Trophoblast cell (in vitro differentiated cells and primary cell): ENCODE measurements around the gene KRT14.
"Not testable (repeated sequence)": the region's sequence is repeated elsewhere in the genome, so short reads cannot be mapped to it uniquely, and the experiment has no call there.

Experiments
- DNase-seq, 2 donors: peaks; one replicate each; pipeline ENCODE4 v3.0.0-alpha.2; 2016
- H2AFZ ChIP-seq: 2 replicates; pipeline ENCODE4 v1.6.1; 2013; ENCODE audit warnings: low read length, moderate library complexity, mild to moderate bottlenecking; ENCODE audit not compliant: insufficient read depth, poor library complexity
- H2AK5ac ChIP-seq: 2 replicates; pipeline ENCODE4 v1.6.1; 2013; ENCODE audit warnings: mild to moderate bottlenecking, low read length
- H2BK120ac ChIP-seq: 2 replicates; pipeline ENCODE4 v1.6.1; 2013; ENCODE audit warnings: low read length, mild to moderate bottlenecking, moderate library complexity; ENCODE audit not compliant: insufficient read depth, poor library complexity
- H2BK12ac ChIP-seq: 2 replicates; pipeline ENCODE4 v1.6.1; 2013; ENCODE audit warnings: mild to moderate bottlenecking, low read length, moderate library complexity
- H2BK5ac ChIP-seq: 2 replicates; pipeline ENCODE4 v1.6.1; 2013; ENCODE audit warnings: low read length, low read depth, moderate library complexity, mild to moderate bottlenecking; ENCODE audit not compliant: poor library complexity
- H3K14ac ChIP-seq: 2 replicates; pipeline ENCODE4 v1.6.1; 2013; ENCODE audit warnings: mild to moderate bottlenecking, low read length
- H3K18ac ChIP-seq: 2 replicates; pipeline ENCODE4 v1.6.1; 2013; ENCODE audit warnings: mild to moderate bottlenecking, low read length
- H3K23ac ChIP-seq: 2 replicates; pipeline ENCODE4 v1.6.1; 2013; ENCODE audit warnings: low read length
- H3K27ac ChIP-seq: 2 replicates; pipeline ENCODE4 v1.5.1; 2013; ENCODE audit warnings: low read depth, mild to moderate bottlenecking, inconsistent platforms, low read length, moderate library complexity
- H3K27me3 ChIP-seq: 2 replicates; pipeline ENCODE4 v1.6.1; 2013; ENCODE audit warnings: inconsistent platforms, mild to moderate bottlenecking, low read length, moderate library complexity; ENCODE audit not compliant: insufficient read depth
- H3K36me3 ChIP-seq, 2 experiments: 1 replicate in 1 of 2; 2 replicates in 1 of 2; pipeline ENCODE4 v1.6.1; 2013; ENCODE audit warnings: low read length in 2 of 2, mild to moderate bottlenecking in 2 of 2, moderate library complexity in 1 of 2; ENCODE audit not compliant: insufficient read depth in 2 of 2, control insufficient read depth in 1 of 2
- H3K4ac ChIP-seq: 2 replicates; pipeline ENCODE4 v1.6.1; 2013; ENCODE audit warnings: low read depth, mild to moderate bottlenecking, low read length, moderate library complexity
- H3K4me1 ChIP-seq, 2 experiments: 1 replicate in 1 of 2; 2 replicates in 1 of 2; pipeline ENCODE4 v1.6.1; 2013; ENCODE audit warnings: low read length in 2 of 2, mild to moderate bottlenecking in 2 of 2, moderate library complexity in 1 of 2; ENCODE audit not compliant: insufficient read depth in 2 of 2, control insufficient read depth in 1 of 2
- H3K4me2 ChIP-seq: 2 replicates; pipeline ENCODE4 v1.6.1; 2013; ENCODE audit warnings: inconsistent platforms, mild to moderate bottlenecking, low read length, moderate library complexity
- H3K4me3 ChIP-seq: 2 replicates; pipeline ENCODE4 v1.5.1; 2013; ENCODE audit warnings: mild to moderate bottlenecking, low read depth, low read length, inconsistent platforms
- H3K79me1 ChIP-seq: one replicate; pipeline ENCODE4 v1.6.1; 2013; ENCODE audit warnings: low read length
- H3K79me2 ChIP-seq: 2 replicates; pipeline ENCODE4 v1.6.1; 2013; ENCODE audit warnings: low read length, mild to moderate bottlenecking; ENCODE audit not compliant: control insufficient read depth, insufficient read depth, poor library complexity
- H3K9ac ChIP-seq: 2 replicates; pipeline ENCODE4 v1.6.1; 2013; ENCODE audit warnings: mild to moderate bottlenecking, low read length
- H3K9me3 ChIP-seq: 2 replicates; pipeline ENCODE4 v1.6.1; 2013; ENCODE audit warnings: low read depth, mild to moderate bottlenecking, control low read depth, inconsistent platforms, low read length; ENCODE audit not compliant: insufficient read depth
- H4K12ac ChIP-seq: 2 replicates; pipeline ENCODE4 v1.6.1; 2013; ENCODE audit warnings: low read depth, mild to moderate bottlenecking, low read length, moderate library complexity
- H4K8ac ChIP-seq: 2 replicates; pipeline ENCODE4 v1.6.1; 2013; ENCODE audit warnings: low read depth, mild to moderate bottlenecking, low read length, moderate library complexity
- H4K91ac ChIP-seq: one replicate; pipeline ENCODE4 v1.6.1; 2013; ENCODE audit warnings: low read depth, mild to moderate bottlenecking, low read length, moderate library complexity
- WGBS: extraction: QIAGEN DNeasy Blood & Tissue Kit; methylation state at CpG from one replicate; pipeline ENCODE4 v1.1.7; 2013; ENCODE audit warnings: missing lambda C conversion rate; ENCODE audit not compliant: insufficient read length, insufficient coverage; ENCODE audit errors: extremely low coverage; 5-methylcytosine and 5-hydroxymethylcytosine counted together

Gene KRT14

GRCh38 chr17:41544491-41544892 is 42.2 kb downstream of the KRT14 start:
- Histone ChIP-seq H2BK5ac (no peak overlapping the region), H3K23ac (no peak overlapping the region), H3K4ac (no peak overlapping the region), H3K14ac (no peak overlapping the region), H3K79me1 (peaks cover 8% of the 10 kb centered on the region), H3K27ac (no peak overlapping the region), H3K9ac (no peak overlapping the region), H3K4me1 (peaks cover 16 to 24% of the 10 kb centered on the region in 2 experiments), H3K18ac (no peak overlapping the region), H3K4me3 (no peak overlapping the region), H3K79me2 (peaks cover 4% of the 10 kb centered on the region), H2AK5ac (no peak overlapping the region), H2AFZ (no peak overlapping the region), H3K9me3 (no peaks in the 10 kb centered on the region), H4K12ac (no peak overlapping the region), H3K27me3 (no peaks in the 10 kb centered on the region), H4K8ac (no peak overlapping the region), H2BK12ac (no peak overlapping the region), H2BK120ac (no peak overlapping the region), H3K4me2 (no peak overlapping the region), H4K91ac (peak overlapping the region; percentile 42), H3K36me3 (no peaks in the 10 kb centered on the region)
- no CpG with 5 or more reads among the region's 5 CpGs for WGBS
- DNase-seq, result no peak

- not testable (repeated sequence) for H2AK5ac ChIP-seq, H3K9ac ChIP-seq, H3K79me2 ChIP-seq, H3K23ac ChIP-seq, H3K4me2 ChIP-seq, H2BK12ac ChIP-seq, H3K79me1 ChIP-seq, H4K8ac ChIP-seq, H3K27me3 ChIP-seq, H3K4me3 ChIP-seq, H3K27ac ChIP-seq, H3K4ac ChIP-seq, DNase-seq, H3K9me3 ChIP-seq, H4K12ac ChIP-seq, H2AFZ ChIP-seq, H4K91ac ChIP-seq, H3K36me3 ChIP-seq, H3K14ac ChIP-seq, H2BK120ac ChIP-seq, H3K18ac ChIP-seq, H2BK5ac ChIP-seq
- H3K4me1 ChIP-seq, result peaks cover 19 to 28% of the 10 kb centered on the region in 2 experiments
- WGBS, result no CpG with 5 or more reads among the region's 10 CpGs
These were observed 43.9 kb downstream of the KRT14 start for GRCh38 chr17:41542786-41543185.

- Histone ChIP-seq H2AK5ac (no peak overlapping the region), H3K27me3 (no peaks in the 10 kb centered on the region), H3K79me1 (peaks cover 9% of the 10 kb centered on the region), H2AFZ (no peak overlapping the region), H4K8ac (no peak overlapping the region), H3K4me1 (peaks cover 19 to 30% of the 10 kb centered on the region in 2 experiments), H3K9ac (no peak overlapping the region), H3K14ac (no peak overlapping the region), H2BK5ac (no peak overlapping the region), H3K27ac (no peak overlapping the region), H3K79me2 (peaks cover under 1% of the 10 kb centered on the region), H3K36me3 (no peaks in the 10 kb centered on the region), H3K9me3 (no peaks in the 10 kb centered on the region), H4K12ac (no peak overlapping the region), H4K91ac (no peak overlapping the region), H2BK120ac (no peak overlapping the region), H3K4ac (no peak overlapping the region), H3K18ac (no peak overlapping the region), H3K4me2 (no peak overlapping the region), H2BK12ac (no peak overlapping the region), H3K23ac (no peak overlapping the region), H3K4me3 (no peak overlapping the region)
- no CpG with 5 or more reads among the region's 2 CpGs for WGBS
- DNase-seq, result no peak
These were observed 44.3 kb downstream of the KRT14 start for GRCh38 chr17:41542357-41542756.

- Histone ChIP-seq H3K36me3 (no peaks in the 10 kb centered on the region), H2AFZ (no peak overlapping the region), H3K27ac (no peak overlapping the region), H4K8ac (no peak overlapping the region), H2BK12ac (peak overlapping the region; percentile 23), H4K12ac (no peak overlapping the region), H3K9ac (no peak overlapping the region), H2AK5ac (peak overlapping the region; percentile 15), H3K4me2 (no peak overlapping the region), H4K91ac (peak overlapping the region; percentile 45), H2BK5ac (no peak overlapping the region), H3K4me3 (no peak overlapping the region), H3K14ac (no peak overlapping the region), H3K4me1 (peaks cover 30 to 42% of the 10 kb centered on the region in 2 experiments), H3K23ac (no peak overlapping the region), H3K79me2 (peaks cover 3% of the 10 kb centered on the region), H3K4ac (no peak overlapping the region), H3K27me3 (no peaks in the 10 kb centered on the region), H3K79me1 (peaks cover 20% of the 10 kb centered on the region), H3K9me3 (no peaks in the 10 kb centered on the region), H3K18ac (no peak overlapping the region), H2BK120ac (peak overlapping the region; percentile 8)
- DNase-seq, result no peak
- whole genome bisulfite sequencing, result no CpG with 5 or more reads among the region's 10 CpGs
These were observed 45.6 kb downstream of the KRT14 start for GRCh38 chr17:41540921-41541625.
